Activated CD4-positive, alpha-beta T cell treated with anti-CD3 and anti-CD28 coated beads for 36 hours (primary cell): ENCODE data around the gene CAPNS1. TPM values are rescaled to one million over a fixed set of nuclear protein-coding genes. Genes with fewer than 3 reads are reported as not detected.
"Not testable (repeated sequence)": the region's sequence is repeated elsewhere in the genome, so short reads cannot be mapped to it uniquely, and the experiment has no call there.

Source experiments
- ATAC-seq: fragments of 200-7000 bp; cut with Tn5 transposase; one replicate; pipeline ENCODE4 v1.10.0; 2021; ENCODE audit warnings: mild to moderate bottlenecking, moderate library complexity
- CTCF ChIA-PET: fragments of 350-600 bp; sonication (Branson Sonifier 250); formaldehyde crosslinking; loops from one replicate; lab custom pipeline; 2021; ENCODE audit warnings: antibody characterized with exemption; lab: Charles Lee
- POLR2A ChIA-PET: fragments of 350-600 bp; sonication (Branson Sonifier 250); formaldehyde crosslinking; loops from one replicate; lab custom pipeline; 2021; ENCODE audit warnings: antibody characterized with exemption, inconsistent platforms; lab: Charles Lee
- DNase-seq: peaks from one replicate; pipeline ENCODE4 v3.0.0-alpha.2; 2020
- H3K27ac Mint-ChIP-seq: one replicate; pipeline ENCODE4 v1.8.0; 2021; ENCODE audit warnings: mixed read lengths
- H3K27me3 Mint-ChIP-seq: one replicate; pipeline ENCODE4 v1.8.0; 2021; ENCODE audit warnings: mixed read lengths
- H3K36me3 Mint-ChIP-seq: one replicate; pipeline ENCODE4 v1.8.0; 2021; ENCODE audit warnings: low read depth, mixed read lengths
- H3K4me1 Mint-ChIP-seq: one replicate; pipeline ENCODE4 v1.8.0; 2021; ENCODE audit warnings: mixed read lengths
- H3K4me3 Mint-ChIP-seq: one replicate; pipeline ENCODE4 v1.8.0; 2021; ENCODE audit warnings: mild to moderate bottlenecking, moderate library complexity, mixed read lengths
- H3K9me3 Mint-ChIP-seq: one replicate; pipeline ENCODE4 v1.8.0; 2021; ENCODE audit warnings: low read depth, mixed read lengths
- intact Hi-C, 2 experiments: fragments of 100-400 bp; cut with DNase I in 1 of 2; cut with micrococcal nuclease in 1 of 2; formaldehyde crosslinking; loops; one replicate each; pipeline versions ENCODE4 v1.14.2 to v1.15.1; 2022 to 2024; cut with DNase I, micrococcal nuclease
- total RNA-seq, 2 experiments: library from RNA; stranded (reverse); gene quantifications; one replicate each; pipeline ENCODE4 v1.2.3, GENCODE V29; 2021

The CAPNS1 gene
- total RNA-seq, 2 experiments from 2014 or later = 345 to 452 TPM

- ATAC-seq = no peak
- no peaks in the 10 kb centered on the region for H3K27me3 Mint-ChIP-seq
Observed at GRCh38 chr19:36182612-36183244, 42.9 kb downstream of the CAPNS1 start.

DNA sequence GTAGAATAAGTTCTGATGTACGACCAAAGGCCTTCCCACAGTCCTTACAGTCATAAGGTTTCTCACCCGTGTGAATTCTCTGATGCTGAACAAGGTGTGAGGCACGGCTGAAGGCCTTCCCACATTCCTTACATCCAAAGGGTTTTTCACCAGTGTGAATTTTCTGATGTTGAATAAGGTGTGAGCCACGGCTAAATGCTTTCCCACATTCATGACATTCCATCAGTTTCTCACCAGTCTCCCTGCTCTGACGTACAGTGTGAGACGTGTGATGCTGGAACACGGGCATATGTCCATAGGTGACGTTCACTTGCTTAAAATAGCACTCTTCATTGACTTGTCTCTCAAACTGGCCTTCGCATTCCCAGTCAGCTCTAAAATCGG lies 43.4 kb downstream of the CAPNS1 start:
- Mint-ChIP-seq H3K4me1 (no peaks in the 10 kb centered on the region), H3K27ac (no peak overlapping the region), H3K27me3 (no peaks in the 10 kb centered on the region), H3K4me3 (no peak overlapping the region), H3K9me3 (no peaks in the 10 kb centered on the region), H3K36me3 (peaks cover 13% of the 10 kb centered on the region)
- DNase-seq (no peak), ATAC-seq (no peak)
- ChIA-PET POLR2A (no interaction called here), CTCF (interaction anchor here (1.2 kb wide), 1 partner anchor 14 kb away, joined by 3 read pairs; no protein-coding TSS in a partner anchor)
- intact Hi-C loops = no loop called here

More at GRCh38 chr19:36182612-36183244, 42.9 kb downstream of the CAPNS1 start:
- Mint-ChIP-seq H3K27ac (no peak overlapping the region), H3K4me3 (no peak overlapping the region), H3K4me1 (no peaks in the 10 kb centered on the region), H3K36me3 (peaks cover 13% of the 10 kb centered on the region), H3K9me3 (no peaks in the 10 kb centered on the region)
- POLR2A ChIA-PET = no interaction called here
- intact Hi-C loops = no loop called here
- CTCF ChIA-PET = interaction anchor here (0.9 kb wide), 1 partner anchor 55 kb away, joined by 3 read pairs; no protein-coding TSS in a partner anchor
- DNase-seq = no peak

- intact Hi-C loops, H3K4me1 Mint-ChIP-seq, H3K4me3 Mint-ChIP-seq, H3K9me3 Mint-ChIP-seq, CTCF ChIA-PET, DNase-seq, H3K27ac Mint-ChIP-seq, H3K27me3 Mint-ChIP-seq, ATAC-seq, POLR2A ChIA-PET: not testable (repeated sequence)
- H3K36me3 Mint-ChIP-seq = peaks cover 13% of the 10 kb centered on the region
Observed at GRCh38 chr19:36186722-36187121, 46.9 kb downstream of the CAPNS1 start.

GRCh38 chr19:36196249-36196648 lies 56.4 kb downstream of the CAPNS1 start:
- POLR2A ChIA-PET = interaction anchor here (1.0 kb wide), 1 partner anchor 16 kb away, joined by 4 read pairs; no protein-coding TSS in a partner anchor
- Mint-ChIP-seq H3K4me3 (no peak overlapping the region), H3K4me1 (no peaks in the 10 kb centered on the region), H3K36me3 (peaks cover 8% of the 10 kb centered on the region), H3K27ac (no peak overlapping the region), H3K9me3 (no peaks in the 10 kb centered on the region), H3K27me3 (no peaks in the 10 kb centered on the region)
- CTCF ChIA-PET = interaction anchor here (0.9 kb wide), 1 partner anchor 27 kb away, joined by 3 read pairs; no protein-coding TSS in a partner anchor
- intact Hi-C loops = no loop called here
- no peak for ATAC-seq
- no peak for DNase-seq

GRCh38 chr19:36198119-36198518 lies 58.3 kb downstream of the CAPNS1 start:
- no peaks in the 10 kb centered on the region for H3K4me1 Mint-ChIP-seq
- DNase-seq (no peak), ATAC-seq (no peak)
- peaks cover 8% of the 10 kb centered on the region for H3K36me3 Mint-ChIP-seq
- ChIA-PET CTCF (no interaction called here), POLR2A (no interaction called here)
- H3K27ac Mint-ChIP-seq = no peak overlapping the region
- no peaks in the 10 kb centered on the region for H3K27me3 Mint-ChIP-seq
- H3K9me3 Mint-ChIP-seq = no peaks in the 10 kb centered on the region
- intact Hi-C loops = no loop called here
- H3K4me3 Mint-ChIP-seq = no peak overlapping the region

Other genes starting within 250 kb of the CAPNS1 start
- 10 to 100 TPM; 60.1 TPM for gene NFKBID, start 239.5 kb upstream of the CAPNS1 start, total RNA-seq
- gene HCST, start 237.5 kb upstream of the CAPNS1 start, total RNA-seq = 10 to 100 TPM; 27.0 to 32.7 TPM
- gene TYROBP, start 231.8 kb upstream of the CAPNS1 start, total RNA-seq = not detected
- 1 to 10 TPM; 7.8 to 8.3 TPM for gene LRFN3, start 203.7 kb upstream of the CAPNS1 start, total RNA-seq
- 10 to 100 TPM; 16.0 to 19.2 TPM for gene SDHAF1, start 144.9 kb upstream of the CAPNS1 start, total RNA-seq
- gene SYNE4, start 131.3 kb upstream of the CAPNS1 start, total RNA-seq = 1 to 10 TPM; 1.6 to 1.7 TPM
- 10 to 100 TPM; 40.6 to 42.2 TPM for gene ALKBH6, start 125.9 kb upstream of the CAPNS1 start, total RNA-seq
- under 1 TPM; 0.16 to 0.42 TPM for gene CLIP3, start 107.2 kb upstream of the CAPNS1 start, total RNA-seq
- 1 to 10 TPM; 3.1 to 3.4 TPM for gene THAP8, start 85.8 kb upstream of the CAPNS1 start, total RNA-seq
- gene WDR62, start 85.2 kb upstream of the CAPNS1 start, total RNA-seq = 10 to 100 TPM; 13.6 to 14.3 TPM
- gene OVOL3, start 28.9 kb upstream of the CAPNS1 start, total RNA-seq = not detected
- 10 to 100 TPM; 89.6 to 97.3 TPM for gene POLR2I, start 25.2 kb upstream of the CAPNS1 start, total RNA-seq
- 100 to 1,000 TPM; 111 to 117 TPM for gene TBCB, start 24.6 kb upstream of the CAPNS1 start, total RNA-seq
- gene COX7A1, start 12.4 kb downstream of the CAPNS1 start, total RNA-seq = not detected
- gene ZNF565, start 74.6 kb downstream of the CAPNS1 start, total RNA-seq = 1 to 10 TPM; 2.8 to 2.9 TPM
- gene ZNF146, start 75.0 kb downstream of the CAPNS1 start, total RNA-seq = 100 to 1,000 TPM; 105 to 111 TPM
- gene ZFP14, start 239.1 kb downstream of the CAPNS1 start, total RNA-seq = 1 to 10 TPM; 1.4 to 1.8 TPM